Tongue (tissue), 2 donors: Measurements from ENCODE around the gene RNF121. TPM values are rescaled to one million over a fixed set of nuclear protein-coding genes. Genes with fewer than 3 reads are reported as not detected.

Experiments
- DNase-seq: peaks from one replicate; pipeline ENCODE4 v3.0.0-alpha.2; 2015
- total RNA-seq: library from RNA; depleted of rRNA; stranded (reverse); fragments of >200 nt; gene quantifications from one replicate; pipeline ENCODE4 v1.2.3, GENCODE V29; 2014

Gene RNF121
- total RNA-seq, 1 donor from 2014 or later = 27.7 TPM

DNA sequence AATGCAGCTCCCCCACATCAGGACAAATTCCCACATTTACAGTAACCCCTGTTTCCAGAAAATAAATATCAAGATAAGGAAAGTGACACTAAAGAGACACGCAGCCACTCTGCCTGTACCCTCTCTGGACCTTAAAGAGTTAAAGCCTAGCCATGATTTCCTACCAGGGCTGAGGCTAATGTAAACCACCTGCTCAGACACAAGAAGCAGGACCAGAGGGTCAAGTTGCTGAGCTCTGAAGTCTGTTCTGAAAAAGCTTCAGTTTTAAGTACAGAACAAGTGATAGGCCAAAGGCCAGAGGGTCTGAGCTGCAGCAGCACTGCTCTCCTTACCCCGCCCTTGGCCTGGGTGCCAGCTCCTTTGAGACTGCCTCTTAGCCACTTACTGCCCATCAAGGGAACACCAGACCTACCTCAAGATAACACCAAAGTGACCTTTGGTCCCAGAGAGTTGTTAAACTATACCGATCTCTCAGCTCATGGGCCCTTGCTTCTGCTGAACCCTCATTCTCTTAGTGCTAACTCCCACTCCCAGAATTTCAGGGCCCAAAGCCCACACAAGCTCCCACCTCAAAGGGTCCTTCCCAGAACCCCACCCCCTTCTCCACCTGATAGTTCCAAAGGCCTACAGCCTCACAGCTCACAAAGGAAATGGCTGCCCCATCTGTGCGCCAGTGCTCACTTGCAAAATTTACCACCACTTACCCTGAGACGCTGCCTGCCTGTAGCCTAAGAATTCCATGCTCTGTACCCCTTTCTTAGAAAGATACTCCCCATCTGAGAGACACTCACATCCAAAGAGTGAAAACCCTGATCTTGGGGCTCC lies 110.4 kb downstream of the RNF121 start:
- DNase-seq = peak; percentile 74

- peak; percentile 44 for DNase-seq
Measured at GRCh38 chr11:72039856-72040401, 111.1 kb downstream of the RNF121 start.

- peak; percentile 99 for DNase-seq
Measured at GRCh38 chr11:72040491-72041363, 111.9 kb downstream of the RNF121 start.

DNA sequence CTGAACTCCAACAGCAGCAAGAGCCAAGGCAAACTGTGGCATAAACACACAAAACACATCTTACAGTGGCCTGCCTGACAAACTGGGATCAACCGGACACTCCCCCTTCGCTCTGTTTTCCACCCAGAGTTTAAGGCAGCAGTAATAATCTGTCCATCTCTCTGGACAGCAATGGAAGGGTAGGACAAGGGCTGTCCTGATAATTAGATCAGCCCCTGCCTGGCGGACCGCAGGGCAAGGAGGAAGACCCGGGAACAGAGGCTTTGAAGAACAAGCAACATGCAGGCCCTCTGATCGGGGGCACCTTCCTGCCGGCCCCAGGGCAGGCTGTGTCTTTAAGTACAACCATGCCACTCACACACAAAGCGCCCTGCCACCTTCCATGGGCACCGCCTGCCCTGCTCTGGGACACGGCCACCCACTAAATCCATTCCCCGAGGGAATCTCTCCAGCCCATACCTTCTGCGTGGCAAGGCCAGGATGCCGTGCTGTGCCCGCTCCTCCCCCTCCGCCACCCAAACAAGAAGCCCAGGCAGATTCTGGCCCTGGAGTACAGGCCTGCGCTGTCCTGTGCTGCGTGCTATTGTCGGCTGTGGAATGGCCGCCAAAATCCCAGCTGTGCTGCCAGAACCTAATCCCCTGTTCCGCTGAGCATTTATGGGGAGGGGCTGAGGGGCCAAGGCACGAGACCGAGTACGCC lies 112.7 kb downstream of the RNF121 start:
- peak; percentile 96 for DNase-seq

DNA sequence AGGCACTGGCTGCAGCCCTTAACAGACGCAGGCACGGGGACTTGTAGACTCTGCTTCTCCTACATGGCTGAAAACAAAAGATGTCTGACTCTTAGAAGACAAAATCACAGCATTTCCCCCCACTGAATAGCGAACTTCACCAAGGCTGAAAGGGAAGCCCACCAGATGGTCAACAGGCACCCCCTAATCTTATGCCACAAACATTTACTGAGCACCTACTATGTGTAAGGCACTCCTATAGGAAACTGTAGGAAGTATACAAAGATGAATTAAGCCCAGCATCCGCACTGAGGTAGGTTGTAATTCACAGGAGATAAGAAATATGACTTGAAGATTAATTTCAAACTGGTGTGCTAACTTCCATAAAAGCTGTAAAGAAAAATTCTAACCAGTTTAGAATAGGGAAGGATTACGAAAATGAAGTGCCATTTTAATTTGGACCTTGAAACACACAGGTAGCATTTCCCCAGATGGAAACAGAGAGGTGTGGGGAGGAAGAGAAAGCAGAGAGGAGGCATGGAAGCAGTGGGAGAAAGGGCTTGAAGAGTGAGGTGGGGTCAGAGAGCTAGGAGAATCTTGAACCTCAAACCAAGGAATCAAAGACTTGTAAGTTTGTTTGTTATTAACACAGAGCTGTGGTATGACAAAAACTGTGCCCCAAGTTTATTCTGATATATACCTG lies 113.4 kb downstream of the RNF121 start:
- no peak for DNase-seq

- DNase-seq = peak; percentile 71
Measured at GRCh38 chr11:72045849-72046248, 117.0 kb downstream of the RNF121 start.

Other genes starting within 250 kb of the RNF121 start
- gene DEFB108B, start 95.8 kb upstream of the RNF121 start, total RNA-seq = not detected
- gene DEFB131B, start 50.6 kb upstream of the RNF121 start, total RNA-seq = not detected
- 9.4 TPM for gene XNDC1N, start 452 bp upstream of the RNF121 start, total RNA-seq
- gene IL18BP, start 69.9 kb downstream of the RNF121 start, total RNA-seq = 4.8 TPM
- 260 TPM for gene NUMA1, start 151.5 kb downstream of the RNF121 start, total RNA-seq
- 8.8 TPM for gene LRRC51, start 151.8 kb downstream of the RNF121 start, total RNA-seq
- 40.7 TPM for gene LAMTOR1, start 174.3 kb downstream of the RNF121 start, total RNA-seq
- not detected for gene TOMT, start 176.9 kb downstream of the RNF121 start, total RNA-seq
- 13.5 TPM for gene ANAPC15, start 183.6 kb downstream of the RNF121 start, total RNA-seq
- not detected for gene FOLR3, start 206.7 kb downstream of the RNF121 start, total RNA-seq